Muscle of leg (tissue), 11 donors: Measurements from ENCODE around the gene VIPR1. TPM values are rescaled to one million over a fixed set of nuclear protein-coding genes. Genes with fewer than 3 reads are reported as not detected.

ENCODE experiments used
- DNase-seq: peaks from one replicate; pipeline ENCODE4 v3.0.0; 2013
- H3K27ac ChIP-seq: one replicate; pipeline ENCODE4 v1.5.1; 2013; ENCODE audit warnings: mild to moderate bottlenecking, low read length, control low read depth
- H3K27me3 ChIP-seq: one replicate; pipeline ENCODE4 v1.6.1; 2013; ENCODE audit warnings: low read length; ENCODE audit not compliant: control insufficient read depth, insufficient read depth
- H3K36me3 ChIP-seq: one replicate; pipeline ENCODE4 v1.6.1; 2013; ENCODE audit warnings: low read length; ENCODE audit not compliant: control insufficient read depth, insufficient read depth
- H3K4me1 ChIP-seq: one replicate; pipeline ENCODE4 v1.6.1; 2013; ENCODE audit warnings: low read length; ENCODE audit not compliant: control insufficient read depth, insufficient read depth
- H3K4me3 ChIP-seq: one replicate; pipeline ENCODE4 v1.5.1; 2013; ENCODE audit warnings: low read length, control low read depth
- H3K9me3 ChIP-seq: replicated peaks from 2 replicates; pipeline ENCODE4 v1.6.1; 2013; ENCODE audit warnings: low read depth, low read length; ENCODE audit not compliant: control insufficient read depth
- WGBS: methylation state at CpG from one replicate; pipeline ENCODE4 v1.1.5; 2013; ENCODE audit warnings: missing lambda C conversion rate; ENCODE audit not compliant: insufficient coverage; 5-methylcytosine and 5-hydroxymethylcytosine counted together
- polyA plus RNA-seq, 8 donors: library from polyadenylated mRNA; unstranded; fragments of 120-200 nt; gene quantifications; one replicate each; pipeline versions ENCODE4 v1.2.1 to v1.2.3, GENCODE V29; 2013; ENCODE audit warnings: inconsistent platforms in 1 of 8, low replicate concordance in 1 of 8; ENCODE audit not compliant: insufficient read length in 8 of 8, insufficient read depth in 1 of 8
- total RNA-seq: library from RNA; stranded (reverse); fragments of 120-200 nt; gene quantifications from one replicate; pipeline ENCODE4 v1.2.4, GENCODE V29; 2013

VIPR1 gene
- total and polyA plus RNA-seq, 9 donors = 0.52 to 4.1 (median 1.2) TPM

- Histone ChIP-seq H3K4me1 (peaks cover 9% of the 10 kb centered on the region), H3K9me3 (peaks cover 6% of the 10 kb centered on the region), H3K27ac (no peak overlapping the region), H3K36me3 (no peaks in the 10 kb centered on the region), H3K27me3 (peaks cover 3% of the 10 kb centered on the region), H3K4me3 (no peak overlapping the region)
- WGBS = 70% methylated on average over 2 of the region's 2 CpGs
- DNase-seq = no peak
Measured at GRCh38 chr3:42477696-42478095, 24.7 kb upstream of the VIPR1 start.

GRCh38 chr3:42478830-42479229 lies 23.6 kb upstream of the VIPR1 start:
- no peak for DNase-seq

GRCh38 chr3:42486814-42487565 lies 15.5 kb upstream of the VIPR1 start:
- no CpG with 5 or more reads among the region's 2 CpGs for WGBS
- no peak overlapping the region for H3K27ac ChIP-seq
- H3K4me3 ChIP-seq = no peak overlapping the region
- no peaks in the 10 kb centered on the region for H3K9me3 ChIP-seq
- no peaks in the 10 kb centered on the region for H3K36me3 ChIP-seq
- no peaks in the 10 kb centered on the region for H3K27me3 ChIP-seq
- peak; percentile 16 for DNase-seq
- peaks cover 3% of the 10 kb centered on the region for H3K4me1 ChIP-seq

More at GRCh38 chr3:42478830-42479229, 23.6 kb upstream of the VIPR1 start:
- Histone ChIP-seq H3K4me3 (no peak overlapping the region), H3K27ac (no peak overlapping the region), H3K27me3 (no peaks in the 10 kb centered on the region), H3K36me3 (no peaks in the 10 kb centered on the region), H3K4me1 (peaks cover 2% of the 10 kb centered on the region), H3K9me3 (peaks cover 6% of the 10 kb centered on the region)
- WGBS = 0% methylated on average over 1 of the region's 2 CpGs

- peaks cover 8% of the 10 kb centered on the region for H3K4me1 ChIP-seq
- no peak for DNase-seq
- H3K9me3 ChIP-seq = no peaks in the 10 kb centered on the region
- no peak overlapping the region for H3K27ac ChIP-seq
- no CpG with 5 or more reads among the region's 4 CpGs for WGBS
- H3K4me3 ChIP-seq = no peak overlapping the region
- no peaks in the 10 kb centered on the region for H3K36me3 ChIP-seq
- peaks cover 2% of the 10 kb centered on the region for H3K27me3 ChIP-seq
Measured at GRCh38 chr3:42488687-42489086, 13.8 kb upstream of the VIPR1 start.

GRCh38 chr3:42489116-42489936 lies 13.1 kb upstream of the VIPR1 start:
- no peak for DNase-seq
- 82% methylated on average over 8 of the region's 10 CpGs for WGBS
- no peak overlapping the region for H3K4me3 ChIP-seq
- peaks cover 8% of the 10 kb centered on the region for H3K4me1 ChIP-seq
- H3K9me3 ChIP-seq = no peaks in the 10 kb centered on the region
- peaks cover 4% of the 10 kb centered on the region for H3K27me3 ChIP-seq
- H3K36me3 ChIP-seq = no peaks in the 10 kb centered on the region
- H3K27ac ChIP-seq = no peak overlapping the region

GRCh38 chr3:42489937-42490227 lies 12.6 kb upstream of the VIPR1 start:
- no peak for DNase-seq
- Histone ChIP-seq H3K4me3 (no peak overlapping the region), H3K27me3 (peaks cover 4% of the 10 kb centered on the region), H3K9me3 (no peaks in the 10 kb centered on the region), H3K4me1 (peaks cover 8% of the 10 kb centered on the region), H3K27ac (no peak overlapping the region), H3K36me3 (no peaks in the 10 kb centered on the region)
- 83% methylated on average over 3 of the region's 3 CpGs for WGBS

- Histone ChIP-seq H3K9me3 (no peaks in the 10 kb centered on the region), H3K36me3 (no peaks in the 10 kb centered on the region), H3K27ac (no peak overlapping the region), H3K4me1 (peaks cover 8% of the 10 kb centered on the region), H3K27me3 (peaks cover 4% of the 10 kb centered on the region), H3K4me3 (no peak overlapping the region)
- WGBS = 40% methylated on average over 1 of the region's 5 CpGs
- peak; percentile 55 for DNase-seq
Measured at GRCh38 chr3:42490243-42490642, 12.2 kb upstream of the VIPR1 start.

GRCh38 chr3:42491881-42492507 lies 10.4 kb upstream of the VIPR1 start:
- Histone ChIP-seq H3K36me3 (no peaks in the 10 kb centered on the region), H3K4me1 (peaks cover 8% of the 10 kb centered on the region), H3K4me3 (no peak overlapping the region), H3K27me3 (peaks cover 5% of the 10 kb centered on the region), H3K9me3 (no peaks in the 10 kb centered on the region), H3K27ac (no peak overlapping the region)
- no peak for DNase-seq
- 83% methylated on average over 1 of the region's 3 CpGs for WGBS

- Histone ChIP-seq H3K9me3 (no peaks in the 10 kb centered on the region), H3K36me3 (no peaks in the 10 kb centered on the region), H3K4me1 (peaks cover 8% of the 10 kb centered on the region), H3K4me3 (no peak overlapping the region), H3K27me3 (peaks cover 10% of the 10 kb centered on the region), H3K27ac (no peak overlapping the region)
- no CpG with 5 or more reads among the region's 6 CpGs for WGBS
- no peak for DNase-seq
Measured at GRCh38 chr3:42492508-42493080, 9.8 kb upstream of the VIPR1 start.
